Hepatocyte (in vitro differentiated cells): Measurements from ENCODE around the gene DCXR. TPM values are rescaled to one million over a fixed set of nuclear protein-coding genes. Genes with fewer than 3 reads are reported as not detected.

Experiments
- DNase-seq: peaks from one replicate; pipeline ENCODE4 v3.0.0-alpha.2; 2016; ENCODE audit warnings: low spot score
- H2AFZ ChIP-seq: fragments of 200-600 bp; sonication (generic); 2 replicates; pipeline ENCODE4 v1.6.0; 2016; ENCODE audit warnings: antibody characterized with exemption, mild to moderate bottlenecking
- H3K27ac ChIP-seq: fragments of 200-600 bp; sonication (generic); 2 replicates; pipeline ENCODE4 v1.5.1; 2016; ENCODE audit warnings: mild to moderate bottlenecking
- H3K27me3 ChIP-seq: fragments of 200-600 bp; sonication (generic); 2 replicates; pipeline ENCODE4 v1.6.1; 2016
- H3K36me3 ChIP-seq: fragments of 200-600 bp; sonication (generic); replicated peaks from 2 replicates; pipeline ENCODE4 v1.5.1; 2016; ENCODE audit warnings: low read depth; ENCODE audit not compliant: insufficient read depth
- H3K4me1 ChIP-seq: fragments of 200-600 bp; sonication (generic); 2 replicates; pipeline ENCODE4 v1.5.1; 2016; ENCODE audit warnings: mild to moderate bottlenecking, moderate library complexity; ENCODE audit not compliant: insufficient read depth
- H3K4me2 ChIP-seq: fragments of 200-600 bp; sonication (generic); 2 replicates; pipeline ENCODE4 v1.6.0; 2016
- H3K4me3 ChIP-seq: fragments of 200-600 bp; sonication (generic); 2 replicates; pipeline ENCODE4 v1.5.1; 2016; ENCODE audit warnings: mild to moderate bottlenecking
- H3K79me2 ChIP-seq: fragments of 200-600 bp; sonication (generic); 2 replicates; pipeline ENCODE4 v1.6.0; 2017; ENCODE audit warnings: mild to moderate bottlenecking
- H3K9me2 ChIP-seq: fragments of 200-600 bp; sonication (generic); replicated peaks from 2 replicates; pipeline ENCODE4 v1.6.0; 2017; ENCODE audit warnings: mild to moderate bottlenecking; ENCODE audit not compliant: insufficient read depth
- H3K9me3 ChIP-seq: fragments of 200-600 bp; sonication (generic); 2 replicates; pipeline ENCODE4 v1.5.1; 2016; ENCODE audit warnings: low read depth, mild to moderate bottlenecking
- H4K20me1 ChIP-seq: fragments of 200-600 bp; sonication (generic); 2 replicates; pipeline ENCODE4 v1.6.0; 2016; ENCODE audit warnings: mild to moderate bottlenecking; ENCODE audit not compliant: insufficient read depth, poor library complexity, severe bottlenecking
- CTCF ChIP-seq: fragments of 200-600 bp; sonication (generic); IDR thresholded peaks from 2 replicates; pipeline ENCODE4 v1.5.1; 2016; ENCODE audit warnings: antibody characterized with exemption, mild to moderate bottlenecking; ENCODE audit not compliant: poor library complexity
- EZH2 ChIP-seq: fragments of 200-600 bp; sonication (generic); IDR thresholded peaks from 2 replicates; pipeline ENCODE4 v1.6.1; 2016; ENCODE audit warnings: antibody characterized with exemption, mild to moderate bottlenecking, borderline replicate concordance
- EZH2phosphoT487 ChIP-seq: fragments of 200-600 bp; sonication (generic); IDR thresholded peaks from one replicate; pipeline ENCODE4 v1.6.1; 2018; ENCODE audit warnings: antibody characterized with exemption, mild to moderate bottlenecking, low read depth, moderate library complexity; ENCODE audit not compliant: unreplicated experiment, severe bottlenecking
- WGBS: methylation state at CpG from one replicate; pipeline ENCODE4 v1.1.6; 2016; ENCODE audit warnings: low lambda C conversion rate; ENCODE audit errors: missing lambda C conversion rate; 5-methylcytosine and 5-hydroxymethylcytosine counted together
- polyA plus RNA-seq: library from polyadenylated mRNA; unstranded; fragments of >200 nt; fragmentation: Nextera tagmentation; extraction: Ambion mirVana; gene quantifications from 2 replicates; pipeline ENCODE4 v1.2.1, GENCODE V29; 2016
- total RNA-seq: library from RNA; depleted of rRNA; stranded (reverse); fragments of >200 nt; gene quantifications from 2 replicates; pipeline ENCODE4 v1.2.3, GENCODE V29; 2014

DCXR gene
- total and polyA plus RNA-seq, 2 experiments from 2014 or later: 118 to 207 TPM

DNA sequence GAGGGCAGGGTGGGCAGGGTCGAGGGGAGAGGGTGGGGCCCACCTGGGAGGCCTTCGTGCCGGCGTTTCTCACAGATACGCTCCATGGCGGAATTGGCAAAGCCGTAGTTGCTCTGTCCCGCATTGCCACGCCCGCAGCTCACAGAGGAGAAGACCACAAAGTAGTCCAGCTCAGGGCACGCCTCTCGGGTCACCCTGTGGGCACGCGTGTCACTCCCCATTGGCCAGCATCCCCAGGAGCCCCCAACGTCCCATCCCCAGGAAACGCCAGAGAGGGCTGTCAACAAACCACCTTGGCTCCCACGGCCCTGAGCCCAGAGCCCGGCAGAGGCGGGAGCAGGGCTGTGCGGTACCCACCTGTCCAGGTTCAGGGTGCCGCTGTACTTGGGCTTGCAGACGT lies 44.5 kb upstream of the DCXR start:
- H3K4me1 ChIP-seq: no peaks in the 10 kb centered on the region
- H3K4me3 ChIP-seq: no peak overlapping the region
- peaks cover 3% of the 10 kb centered on the region for H4K20me1 ChIP-seq
- no peaks in the 10 kb centered on the region for H3K9me2 ChIP-seq
- H3K27ac ChIP-seq: no peak overlapping the region
- no peaks in the 10 kb centered on the region for H3K36me3 ChIP-seq
- 94% methylated on average over 17 of the region's 22 CpGs for WGBS
- DNase-seq: no peak
- no peaks in the 10 kb centered on the region for H3K27me3 ChIP-seq
- TF ChIP-seq CTCF: no peak
- TF ChIP-seq EZH2: no peak
- TF ChIP-seq EZH2phosphoT487: no peak
- no peaks in the 10 kb centered on the region for H3K9me3 ChIP-seq
- H2AFZ ChIP-seq: no peak overlapping the region
- H3K4me2 ChIP-seq: no peak overlapping the region
- H3K79me2 ChIP-seq: no peaks in the 10 kb centered on the region

GRCh38 chr17:82081546-82081945 lies 44.0 kb upstream of the DCXR start:
- WGBS: 96% methylated on average over 15 of the region's 20 CpGs
- no peaks in the 10 kb centered on the region for H3K36me3 ChIP-seq
- DNase-seq: no peak

GRCh38 chr17:82080789-82081464 lies 43.4 kb upstream of the DCXR start:
- Histone ChIP-seq H3K4me2 (no peak overlapping the region), H3K79me2 (no peaks in the 10 kb centered on the region), H3K4me1 (no peaks in the 10 kb centered on the region), H4K20me1 (peaks cover 3% of the 10 kb centered on the region), H3K4me3 (no peak overlapping the region), H3K9me2 (no peaks in the 10 kb centered on the region), H2AFZ (no peak overlapping the region), H3K27ac (no peak overlapping the region), H3K9me3 (no peaks in the 10 kb centered on the region), H3K27me3 (no peaks in the 10 kb centered on the region), H3K36me3 (no peaks in the 10 kb centered on the region)
- no peak for TF ChIP-seq CTCF
- DNase-seq: no peak
- WGBS: 96% methylated on average over 41 of the region's 44 CpGs

More at GRCh38 chr17:82081546-82081945, 44.0 kb upstream of the DCXR start:
- no peaks in the 10 kb centered on the region for H3K9me2 ChIP-seq
- H3K4me2 ChIP-seq: no peak overlapping the region
- no peak overlapping the region for H2AFZ ChIP-seq
- no peaks in the 10 kb centered on the region for H3K9me3 ChIP-seq
- no peaks in the 10 kb centered on the region for H3K79me2 ChIP-seq
- no peaks in the 10 kb centered on the region for H3K4me1 ChIP-seq
- no peaks in the 10 kb centered on the region for H3K27me3 ChIP-seq
- H3K27ac ChIP-seq: no peak overlapping the region
- H4K20me1 ChIP-seq: peaks cover 3% of the 10 kb centered on the region
- TF ChIP-seq EZH2: no peak
- no peak for TF ChIP-seq EZH2phosphoT487
- TF ChIP-seq CTCF: no peak
- no peak overlapping the region for H3K4me3 ChIP-seq
